Stimulated activated CD8-positive, alpha-beta memory T cell treated with anti-CD3 and anti-CD28 coated beads, Interleukin-15, amount 100 ng/mL, for 48 hours (primary cell): ENCODE data around the gene ECM1.

ENCODE experiments used
- DNase-seq, 2 donors: peaks; one replicate each; pipeline ENCODE4 v3.0.0-alpha.2; 2020; ENCODE audit warnings: low read depth in 2 of 2

ECM1 gene

DNA sequence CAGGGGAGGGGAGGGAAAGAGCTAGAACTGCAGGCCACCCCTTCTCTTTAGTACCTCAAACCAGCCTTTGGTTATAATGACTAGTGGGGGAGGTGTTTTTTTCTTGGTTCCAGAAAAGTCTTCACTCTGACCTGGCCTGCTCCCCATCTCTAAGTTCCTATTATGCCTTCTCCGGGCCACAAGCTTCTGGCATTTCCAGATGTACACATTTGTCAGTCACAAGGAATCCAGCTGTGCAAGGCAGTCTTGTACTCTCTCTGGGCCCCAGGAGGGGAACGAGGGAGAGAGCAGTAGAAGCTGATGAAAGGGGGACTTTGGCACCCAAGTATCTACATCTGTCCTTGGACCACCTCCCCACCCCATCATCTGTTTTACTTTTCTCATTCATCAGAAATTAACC, 4.9 kb downstream of the ECM1 start:
- DNase-seq: no peak

DNA sequence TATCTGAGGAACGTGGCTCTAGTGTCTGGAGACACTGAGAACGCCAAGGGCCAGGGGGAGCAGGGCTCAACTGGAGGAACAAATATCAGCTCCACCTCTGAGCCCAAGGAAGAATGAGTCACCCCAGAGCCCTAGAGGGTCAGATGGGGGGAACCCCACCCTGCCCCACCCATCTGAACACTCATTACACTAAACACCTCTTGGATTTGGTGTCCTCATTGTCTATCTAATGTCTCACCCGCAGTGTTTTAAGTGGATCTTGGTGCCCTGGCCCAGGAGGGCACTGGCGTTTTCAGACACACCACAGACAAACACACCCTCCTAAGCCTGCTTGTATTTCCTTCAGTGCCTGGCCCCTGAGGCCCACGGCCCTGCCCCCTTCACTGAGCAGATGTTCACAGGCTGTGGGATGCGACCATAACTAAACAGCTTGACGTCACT, 5.5 kb downstream of the ECM1 start:
- no peak for DNase-seq

GRCh38 chr1:150514260-150514659, 6.4 kb downstream of the ECM1 start:
- DNase-seq: no peak

DNA sequence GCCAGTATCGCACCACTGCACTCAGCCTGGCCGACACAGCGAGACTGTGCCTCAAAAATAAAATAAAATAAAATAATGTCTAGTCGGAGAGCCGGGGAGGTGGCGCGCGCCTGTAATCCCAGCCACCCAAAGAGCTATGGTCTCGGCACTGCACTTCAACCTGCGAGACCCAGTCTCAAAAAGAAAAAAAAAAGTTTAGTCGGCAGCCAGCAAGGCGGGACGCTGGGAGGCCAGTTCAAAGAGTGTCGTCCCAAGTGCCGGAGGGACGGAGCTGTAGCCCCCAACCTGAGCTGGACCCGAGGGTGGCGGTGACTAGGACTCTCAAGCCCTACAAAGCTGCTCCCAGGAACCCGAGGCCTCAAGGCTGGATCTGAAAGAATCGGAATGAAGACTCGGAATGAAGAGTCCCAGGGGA, 7.0 kb downstream of the ECM1 start:
- no peak for DNase-seq

DNA sequence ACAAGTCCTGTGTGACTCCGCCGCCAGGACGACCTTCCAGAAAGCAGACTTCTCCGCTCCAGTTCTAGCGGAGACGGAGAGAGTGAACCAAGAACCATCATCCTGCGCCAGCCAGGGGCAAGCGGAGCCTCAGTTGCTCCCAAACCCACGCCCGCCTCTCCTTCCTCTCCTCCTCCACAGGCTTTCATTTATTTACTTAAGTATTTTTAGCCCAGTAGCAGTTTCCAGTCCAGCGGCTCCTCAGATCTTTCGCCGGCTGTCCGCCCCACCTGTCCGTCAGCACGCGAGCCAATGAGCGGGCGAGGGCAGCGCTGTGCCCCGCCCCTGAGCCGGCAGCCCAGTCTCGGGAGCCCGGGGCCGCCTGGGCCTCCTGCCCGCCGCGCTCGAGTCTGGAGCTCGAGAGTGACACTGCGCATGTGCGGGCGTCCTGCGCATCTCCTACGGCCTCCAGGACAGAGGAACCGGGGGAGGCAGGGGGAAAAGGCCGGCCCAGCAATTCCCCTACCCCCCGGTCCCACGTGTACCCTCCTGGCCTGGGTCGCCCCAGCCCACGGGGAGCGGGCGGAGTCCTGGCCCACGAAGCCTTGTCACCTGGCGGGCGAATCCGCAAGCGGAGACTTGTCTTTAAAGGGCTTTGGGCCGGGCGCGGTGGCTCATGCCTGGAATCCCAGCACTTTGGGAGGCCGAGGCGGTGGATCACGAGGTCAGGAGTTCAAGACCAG, 7.6 kb downstream of the ECM1 start, which contains the start of gene FALEC:
Gene FALEC, plus strand, starts transcription at position 425 of the 722 bp plus-strand sequence.
- peak; percentile 92 to 93 for DNase-seq

DNA sequence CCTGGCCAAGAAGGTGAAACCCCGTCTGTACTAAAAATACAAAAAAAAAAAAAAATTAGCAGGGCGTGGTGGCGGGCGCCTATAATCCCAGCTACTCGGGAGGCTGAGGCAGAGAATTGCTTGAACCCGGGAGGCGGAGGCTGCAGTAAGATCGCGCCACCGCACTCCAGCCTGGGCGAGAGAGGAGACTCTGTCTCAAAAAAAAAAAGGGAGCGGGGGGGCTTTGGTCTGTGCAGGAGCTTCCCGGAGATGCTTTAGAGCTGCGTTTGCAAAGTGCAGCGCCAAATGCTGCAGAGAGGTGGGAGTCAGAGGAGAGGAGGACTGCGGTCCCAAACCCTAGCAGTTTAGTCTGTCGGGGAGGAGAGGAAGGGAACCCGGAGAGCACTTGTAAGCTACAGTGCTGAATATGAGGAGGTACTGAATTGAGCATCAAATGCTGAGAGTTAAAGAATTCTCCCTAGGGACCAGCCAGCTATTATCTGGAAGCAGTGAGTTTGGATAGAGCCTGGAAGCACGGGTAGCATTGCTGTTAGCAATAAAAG, 8.2 kb downstream of the ECM1 start:
- DNase-seq: no peak

DNA sequence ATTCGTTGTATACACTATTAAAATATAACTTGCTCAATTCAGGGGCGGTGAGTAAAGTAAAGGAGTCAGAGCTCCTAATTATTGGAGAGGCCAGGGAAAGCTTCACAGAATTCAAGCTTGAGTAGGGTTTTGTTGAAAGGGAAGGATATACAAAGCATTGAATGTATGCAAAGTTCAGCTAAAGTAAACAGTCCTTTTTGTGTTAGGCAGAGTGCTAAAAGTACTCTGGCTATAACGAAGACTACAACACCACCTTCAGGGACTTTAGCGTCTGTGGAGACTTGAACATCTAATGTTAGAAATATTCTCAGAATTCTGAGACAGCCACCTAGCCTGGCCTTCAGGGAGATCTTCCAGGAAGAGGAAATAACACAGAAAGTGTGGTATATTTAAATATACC, 8.7 kb downstream of the ECM1 start:
- no peak for DNase-seq

GRCh38 chr1:150521196-150521968, 13.5 kb downstream of the ECM1 start:
- DNase-seq: no peak

DNA sequence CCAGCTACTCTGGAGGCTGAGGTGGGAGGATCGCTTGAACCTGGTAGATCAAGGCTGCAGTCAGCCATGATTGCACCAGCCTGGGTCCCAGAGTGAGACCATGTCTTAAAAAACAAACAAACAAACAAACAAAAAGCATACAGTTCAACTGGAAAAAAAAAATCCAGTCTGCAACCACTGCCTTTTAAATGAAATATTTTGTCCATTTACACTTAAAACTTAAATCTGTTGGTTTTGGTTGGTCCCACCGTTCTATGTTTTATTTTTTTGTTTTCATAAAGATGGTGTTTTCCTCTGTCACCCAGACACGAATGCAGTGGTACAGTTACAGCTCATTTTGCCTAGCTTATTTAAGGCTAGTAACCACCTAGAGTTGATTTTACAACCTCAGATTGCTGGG, 17.4 kb downstream of the ECM1 start:
- no peak for DNase-seq

GRCh38 chr1:150528196-150528595, 20.3 kb downstream of the ECM1 start:
- no peak for DNase-seq

- DNase-seq: no peak
These were observed 21.1 kb downstream of the ECM1 start for GRCh38 chr1:150529017-150529416.

GRCh38 chr1:150530491-150531159, 22.7 kb downstream of the ECM1 start:
- DNase-seq: no peak

DNA sequence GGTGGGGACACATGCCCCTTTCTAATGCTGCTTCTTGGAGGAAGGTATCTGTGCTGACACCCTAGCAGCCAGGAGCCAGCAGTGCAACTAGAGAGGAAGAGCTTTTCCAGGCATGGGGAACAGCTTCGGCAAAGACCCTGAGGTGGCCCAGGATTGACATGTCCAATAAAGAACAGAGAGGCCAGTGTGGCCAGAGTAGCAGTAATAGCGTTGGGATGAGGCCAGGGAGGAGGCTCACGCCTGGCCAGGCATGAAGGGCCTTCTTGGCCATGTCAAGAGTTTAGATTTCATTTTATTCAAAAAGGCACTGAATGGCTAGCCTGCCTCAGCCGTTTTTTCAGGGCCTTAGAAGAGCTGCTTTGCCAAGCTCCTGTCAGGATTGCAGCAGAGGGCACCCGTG, 25.0 kb downstream of the ECM1 start:
- no peak for DNase-seq

DNA sequence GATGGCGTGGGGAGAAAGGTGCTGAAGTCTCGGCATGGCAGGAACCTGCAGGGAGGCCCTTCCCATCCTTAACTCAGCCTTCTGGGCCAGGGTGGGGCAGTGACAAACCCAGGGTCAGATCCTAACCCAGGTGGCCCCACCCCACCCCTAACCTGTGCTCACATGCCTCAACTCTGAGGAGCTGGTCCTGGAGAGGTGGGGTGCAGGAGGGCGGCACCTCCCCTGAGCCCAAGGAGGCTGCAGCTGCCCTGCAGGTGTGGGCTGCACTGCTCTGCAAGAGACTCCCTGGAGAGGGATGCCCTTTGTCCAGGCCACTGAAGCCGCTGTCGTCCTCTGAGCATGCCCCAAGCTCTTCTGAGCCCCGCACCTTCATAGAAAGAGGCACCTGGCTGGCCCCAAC, 26.1 kb downstream of the ECM1 start:
- no peak for DNase-seq

DNA sequence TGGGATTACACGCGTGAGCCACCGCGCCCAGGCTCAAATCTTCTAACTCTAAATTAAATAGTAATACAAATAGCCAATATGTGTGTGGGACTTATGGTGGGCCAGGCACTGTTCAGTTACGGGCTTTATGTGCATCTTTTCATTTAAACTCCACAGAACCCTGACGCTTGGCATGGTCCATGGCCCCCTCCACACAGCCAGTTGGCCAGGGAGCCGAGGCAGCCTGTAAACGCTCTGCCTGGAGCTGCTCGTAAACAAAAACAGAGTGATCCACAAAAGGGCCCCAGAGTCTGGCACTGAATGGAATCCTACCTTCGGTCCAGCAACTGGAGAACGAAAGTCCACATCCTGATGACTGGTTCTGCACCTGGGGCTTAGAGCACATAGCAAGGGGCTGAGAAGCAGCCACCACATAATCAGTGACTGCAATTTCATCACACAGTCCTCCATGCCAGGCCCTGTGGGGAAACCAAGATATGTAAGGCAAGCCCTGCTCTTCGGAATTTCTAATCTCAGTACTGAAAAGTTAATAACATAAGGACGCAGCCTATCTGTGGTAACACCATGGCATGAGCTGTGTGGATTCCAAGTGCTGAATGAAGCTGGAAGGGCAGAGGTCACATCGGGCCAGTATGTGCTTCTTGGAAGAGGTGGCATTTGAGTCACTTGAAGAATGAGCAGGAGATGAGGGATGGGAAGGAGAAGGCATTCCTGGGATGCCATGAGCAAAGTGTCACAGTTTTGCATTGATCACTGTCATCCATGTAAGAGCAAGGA, 27.8 kb downstream of the ECM1 start:
- DNase-seq: no peak

DNA sequence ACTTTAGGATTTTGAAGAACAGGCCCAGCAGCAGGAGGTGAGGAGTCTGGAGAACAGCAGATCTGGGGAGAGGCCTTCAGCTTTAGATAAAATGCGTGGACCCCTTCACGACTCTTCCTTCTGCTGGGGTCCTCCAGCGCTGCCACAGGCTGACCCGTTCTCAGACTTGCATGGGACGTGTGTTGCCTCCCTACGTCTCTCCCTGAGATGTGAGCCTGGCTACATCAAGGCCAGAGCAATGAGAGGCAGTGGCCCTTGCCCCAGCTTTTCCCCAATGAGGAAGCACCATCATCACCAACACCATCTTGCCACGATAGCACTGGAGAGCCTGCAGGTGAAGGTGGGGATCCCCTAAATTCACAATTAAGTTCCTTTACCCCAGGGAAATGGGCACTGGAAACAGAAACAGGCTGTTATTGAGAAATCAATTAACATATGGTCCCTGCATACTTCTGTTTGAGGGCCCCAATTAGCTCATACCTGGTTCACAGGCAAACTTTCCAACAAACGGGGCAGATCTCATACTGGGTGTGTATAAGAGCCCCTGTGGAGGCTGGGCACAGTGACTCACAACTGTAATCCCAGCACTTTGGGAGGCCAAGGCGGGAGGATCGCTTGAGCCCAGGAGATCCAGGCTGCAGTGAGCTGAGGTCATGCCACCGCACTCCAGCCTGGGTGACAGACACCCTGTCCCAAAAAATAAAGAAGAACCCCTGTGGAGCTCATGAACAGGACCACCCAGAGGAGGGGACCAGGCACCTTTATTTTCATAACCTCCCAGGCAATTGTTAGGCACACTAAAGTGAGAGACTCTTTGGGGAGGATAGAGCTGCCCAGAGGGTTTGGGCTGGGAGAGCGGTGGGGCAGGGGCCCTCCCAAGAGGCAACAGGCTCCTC, 29.2 kb downstream of the ECM1 start:
- no peak for DNase-seq

DNA sequence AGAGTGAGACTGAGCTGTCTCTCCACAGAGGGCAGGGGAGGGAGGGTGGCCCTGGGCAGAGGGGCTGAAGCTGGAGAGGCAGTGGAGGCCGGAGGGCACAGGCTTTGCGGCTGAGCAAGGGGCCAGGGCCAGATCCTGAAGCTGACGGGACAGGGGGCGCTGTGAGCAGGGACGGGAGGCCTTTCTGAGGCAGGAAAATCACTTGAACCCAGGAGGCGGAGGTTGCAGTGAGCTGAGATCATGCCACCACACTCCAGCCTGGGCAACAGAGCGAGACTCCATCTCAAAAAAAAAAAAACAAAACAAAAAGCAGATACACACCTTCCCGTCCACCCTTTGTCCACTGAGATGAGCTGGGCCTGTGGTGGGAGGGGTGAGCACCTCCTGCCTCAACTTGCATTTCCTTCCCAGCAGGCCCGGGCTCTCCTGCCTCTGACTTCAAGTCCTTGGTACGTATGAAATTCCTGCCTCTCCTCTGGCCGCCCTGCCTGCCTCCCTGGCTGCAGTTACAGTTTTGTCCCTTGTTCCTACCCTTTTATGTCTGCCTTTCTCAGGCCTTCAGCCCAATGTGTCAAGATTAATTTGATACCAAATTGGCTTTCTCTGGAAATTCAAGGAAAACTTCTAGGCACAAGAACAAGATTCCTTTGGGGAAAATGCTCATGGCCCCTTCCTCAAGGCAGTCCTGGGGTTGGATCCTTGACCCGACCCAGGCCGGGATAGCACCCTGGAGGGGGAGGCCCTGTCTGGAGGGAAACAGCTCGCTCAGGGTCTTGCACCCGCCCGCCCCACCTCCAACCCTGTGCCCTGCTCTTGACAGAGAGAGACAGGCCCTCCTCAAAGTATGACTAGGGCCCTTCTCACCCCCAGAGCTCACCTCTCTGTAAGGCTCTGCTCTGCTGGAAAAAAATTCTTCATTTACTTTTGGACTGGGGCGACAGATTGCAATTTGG, 30.1 kb downstream of the ECM1 start:
- DNase-seq: no peak

DNA sequence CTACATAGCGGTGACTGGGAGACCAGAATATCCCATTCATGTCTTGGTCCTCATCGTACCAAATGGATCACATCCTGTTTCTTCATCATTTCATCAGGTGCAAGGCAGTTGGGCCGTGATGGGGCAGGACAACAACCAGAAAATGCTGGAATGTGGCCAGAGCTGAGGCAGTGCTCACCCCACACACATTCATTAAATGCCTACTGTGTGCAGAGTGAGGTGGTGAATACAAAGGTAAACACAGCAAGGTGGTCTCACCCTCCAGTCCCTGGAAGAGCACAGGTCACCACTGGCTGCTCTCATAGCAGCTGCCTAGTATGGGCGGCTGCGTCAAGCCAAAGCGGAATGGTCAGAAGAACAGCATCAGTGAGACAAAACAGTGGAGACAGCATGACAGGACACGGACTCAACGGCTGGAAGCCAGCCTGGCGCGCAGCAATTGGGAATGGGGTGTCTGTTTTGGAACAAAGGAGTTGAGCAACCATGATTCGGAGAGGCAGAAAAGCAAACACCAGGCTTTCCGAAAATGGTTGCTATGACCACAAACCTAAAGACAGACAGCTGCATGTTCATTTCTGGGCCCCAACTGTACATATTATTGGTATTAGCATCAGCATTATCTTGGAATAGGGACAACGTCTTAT, 35.7 kb downstream of the ECM1 start:
- no peak for DNase-seq

GRCh38 chr1:150544204-150544603, 36.3 kb downstream of the ECM1 start:
- DNase-seq: no peak
